GDM1 (cell line): Measurements from ENCODE around the gene CD58.

Experiments
- DNase-seq: peaks from one replicate; lab custom pipeline; 2025; lab: John Stamatoyannopoulos, UW

Gene CD58

GRCh38 chr1:116465845-116466685 lies 104.8 kb downstream of the CD58 start:
- DNase-seq, result no peak

- DNase-seq, result no peak
Observed at GRCh38 chr1:116465477-116465844, 105.4 kb downstream of the CD58 start.
